ENCODE results near the gene GPR162. TPM values are rescaled to one million over a fixed set of nuclear protein-coding genes. Genes with fewer than 3 reads are reported as not detected.
A peak's percentile ranks its signal among the peaks of the same experiment; 100 is the strongest.

Gene GPR162
- total and polyA plus RNA-seq, 2 experiments from 2014 or later = 38.6 to 41.1 TPM

- TF ChIP-seq CTCF (IDR thresholded peaks at IDR 0.05; ENCODE audit: low read depth, low read length) = no peak
- Histone ChIP-seq H3K36me3 (peaks cover 23% of the 10 kb centered on the region), H3K9me3 (ENCODE audit: low read depth) (no peaks in the 10 kb centered on the region), H3K27me3 (no peaks in the 10 kb centered on the region), H3K27ac (peak overlapping the region; percentile 78), H3K4me3 (peak overlapping the region; percentile 53), H3K4me1 (ENCODE audit: low read depth) (no peaks in the 10 kb centered on the region)
- peak; percentile 59 to 66 for DNase-seq (ENCODE audit: low read depth in 1 of 2, low spot score in 1 of 2)
Observed at GRCh38 chr12:6852651-6853354, 31.2 kb downstream of the GPR162 start.

- DNase-seq (ENCODE audit: low read depth in 1 of 2, low spot score in 1 of 2) = no peak
- H3K9me3 ChIP-seq (ENCODE audit: low read depth) = no peaks in the 10 kb centered on the region
- H3K36me3 ChIP-seq = peaks cover 31% of the 10 kb centered on the region
- H3K4me1 ChIP-seq (ENCODE audit: low read depth) = no peaks in the 10 kb centered on the region
- peak overlapping the region; percentile 78 for H3K27ac ChIP-seq
- no peak overlapping the region for H3K4me3 ChIP-seq
- H3K27me3 ChIP-seq = no peaks in the 10 kb centered on the region
- TF ChIP-seq CTCF (IDR thresholded peaks at IDR 0.05; ENCODE audit: low read depth, low read length) = no peak
Observed at GRCh38 chr12:6853626-6854025, 32.0 kb downstream of the GPR162 start.

- H3K27ac ChIP-seq = peak overlapping the region; percentile 78
- H3K4me3 ChIP-seq = no peak overlapping the region
- no peaks in the 10 kb centered on the region for H3K27me3 ChIP-seq
- no peaks in the 10 kb centered on the region for H3K9me3 ChIP-seq (ENCODE audit: low read depth)
- no peak for TF ChIP-seq CTCF (IDR thresholded peaks at IDR 0.05; ENCODE audit: low read depth, low read length)
- H3K36me3 ChIP-seq = peaks cover 35% of the 10 kb centered on the region
- no peak for DNase-seq (ENCODE audit: low read depth in 1 of 2, low spot score in 1 of 2)
- no peaks in the 10 kb centered on the region for H3K4me1 ChIP-seq (ENCODE audit: low read depth)
Observed at GRCh38 chr12:6854036-6854435, 32.4 kb downstream of the GPR162 start.

- Histone ChIP-seq H3K27ac (no peak overlapping the region), H3K27me3 (no peaks in the 10 kb centered on the region), H3K4me3 (no peak overlapping the region), H3K4me1 (ENCODE audit: low read depth) (no peaks in the 10 kb centered on the region), H3K36me3 (peaks cover 41% of the 10 kb centered on the region), H3K9me3 (ENCODE audit: low read depth) (no peaks in the 10 kb centered on the region)
- no peak for TF ChIP-seq CTCF (IDR thresholded peaks at IDR 0.05; ENCODE audit: low read depth, low read length)
- DNase-seq (ENCODE audit: low read depth in 1 of 2, low spot score in 1 of 2) = no peak
Observed at GRCh38 chr12:6855322-6855721, 33.7 kb downstream of the GPR162 start.

GRCh38 chr12:6858799-6859198 lies 37.2 kb downstream of the GPR162 start:
- DNase-seq (ENCODE audit: low read depth in 1 of 2, low spot score in 1 of 2) = no peak
- Histone ChIP-seq H3K4me3 (no peak overlapping the region), H3K9me3 (ENCODE audit: low read depth) (no peaks in the 10 kb centered on the region), H3K27ac (no peak overlapping the region), H3K36me3 (peaks cover 66% of the 10 kb centered on the region), H3K27me3 (no peaks in the 10 kb centered on the region), H3K4me1 (ENCODE audit: low read depth) (no peaks in the 10 kb centered on the region)
- TF ChIP-seq CTCF (IDR thresholded peaks at IDR 0.05; ENCODE audit: low read depth, low read length) = no peak
